Body of pancreas (tissue), 4 donors: Measurements from ENCODE around the gene SS18L1.

Experiments
- POLR2A ChIP-seq, 3 donors: fragments of 450-650 bp; IDR thresholded peaks; one replicate each; pipeline ENCODE4 v1.6.1; 2016; ENCODE audit warnings: antibody characterized with exemption in 3 of 3, mild to moderate bottlenecking in 2 of 3
- TF ChIP-seq, protein P1 (sequence below), 7 experiments: fragments of 450-650 bp in 4 of 7; fragments of 200-600 bp in 3 of 7; sonication (generic) in 3 of 7; IDR thresholded peaks; one replicate each; pipeline ENCODE4 v1.5.1; 2016 to 2019; ENCODE audit warnings: antibody characterized with exemption in 7 of 7

DNA sequence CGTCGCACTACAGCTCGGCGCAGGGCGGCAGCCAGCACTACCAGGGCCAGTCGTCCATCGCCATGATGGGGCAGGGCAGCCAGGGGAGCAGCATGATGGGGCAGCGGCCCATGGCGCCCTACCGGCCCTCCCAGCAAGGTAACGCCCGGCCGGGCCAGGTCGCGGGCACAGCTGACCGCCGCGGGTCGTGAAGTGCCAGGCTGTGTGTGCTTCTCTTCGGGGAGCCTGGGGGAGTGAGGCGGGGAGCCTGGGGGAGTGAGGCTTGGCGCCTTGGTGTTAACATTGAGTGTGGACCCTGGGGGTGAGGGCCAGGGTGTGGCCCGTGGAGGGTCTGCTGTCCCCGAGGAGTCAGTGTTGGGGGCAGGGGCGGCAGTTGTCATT, 19.9 kb downstream of the SS18L1 start:
- TF ChIP-seq, protein P1, sequence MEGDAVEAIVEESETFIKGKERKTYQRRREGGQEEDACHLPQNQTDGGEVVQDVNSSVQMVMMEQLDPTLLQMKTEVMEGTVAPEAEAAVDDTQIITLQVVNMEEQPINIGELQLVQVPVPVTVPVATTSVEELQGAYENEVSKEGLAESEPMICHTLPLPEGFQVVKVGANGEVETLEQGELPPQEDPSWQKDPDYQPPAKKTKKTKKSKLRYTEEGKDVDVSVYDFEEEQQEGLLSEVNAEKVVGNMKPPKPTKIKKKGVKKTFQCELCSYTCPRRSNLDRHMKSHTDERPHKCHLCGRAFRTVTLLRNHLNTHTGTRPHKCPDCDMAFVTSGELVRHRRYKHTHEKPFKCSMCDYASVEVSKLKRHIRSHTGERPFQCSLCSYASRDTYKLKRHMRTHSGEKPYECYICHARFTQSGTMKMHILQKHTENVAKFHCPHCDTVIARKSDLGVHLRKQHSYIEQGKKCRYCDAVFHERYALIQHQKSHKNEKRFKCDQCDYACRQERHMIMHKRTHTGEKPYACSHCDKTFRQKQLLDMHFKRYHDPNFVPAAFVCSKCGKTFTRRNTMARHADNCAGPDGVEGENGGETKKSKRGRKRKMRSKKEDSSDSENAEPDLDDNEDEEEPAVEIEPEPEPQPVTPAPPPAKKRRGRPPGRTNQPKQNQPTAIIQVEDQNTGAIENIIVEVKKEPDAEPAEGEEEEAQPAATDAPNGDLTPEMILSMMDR (IDR thresholded peaks at IDR 0.05) = no peak
- no peak for TF ChIP-seq POLR2A (IDR thresholded peaks at IDR 0.05)
